Fibroblast of peridontal ligament (primary cell): ENCODE results near the gene NMT1.

Source experiments
- DNase-seq: peaks from one replicate; pipeline ENCODE4 v3.0.0-alpha.2; 2010; ENCODE audit errors: extremely low read depth

The NMT1 gene

GRCh38 chr17:45150911-45151809 is 90.0 kb downstream of the NMT1 start:
- DNase-seq: peak; percentile 52

- no peak for DNase-seq
Measured at GRCh38 chr17:45155029-45155428, 93.9 kb downstream of the NMT1 start.

GRCh38 chr17:45155483-45155882 is 94.4 kb downstream of the NMT1 start:
- DNase-seq: no peak

- no peak for DNase-seq
Measured at GRCh38 chr17:45156242-45156641, 95.1 kb downstream of the NMT1 start.
